Uterus (tissue), 4 donors: ENCODE data around the gene BCAS4. TPM values are rescaled to one million over a fixed set of nuclear protein-coding genes. Genes with fewer than 3 reads are reported as not detected.

Experiments used
- DNase-seq, 2 donors: peaks; one replicate each; pipeline ENCODE4 v3.0.0-alpha.2; 2019 to 2020
- H3K27ac ChIP-seq, 2 donors: fragments of 200-600 bp; sonication (generic); 1 replicate in 1 of 2; 2 replicates in 1 of 2; pipeline ENCODE4 v1.5.1; 2016 to 2018
- H3K27me3 ChIP-seq, 2 donors: fragments of 200-600 bp; sonication (generic); one replicate each; pipeline ENCODE4 v1.5.1; 2018 to 2019; ENCODE audit warnings: control low read depth in 1 of 2
- H3K36me3 ChIP-seq, 2 donors: fragments of 200-600 bp; sonication (generic); one replicate each; pipeline ENCODE4 v1.5.1; 2019; ENCODE audit warnings: control low read depth in 1 of 2
- H3K4me1 ChIP-seq, 2 donors: fragments of 200-600 bp; sonication (generic); one replicate each; pipeline ENCODE4 v1.5.1; 2018 to 2019; ENCODE audit warnings: control low read depth in 1 of 2
- H3K4me3 ChIP-seq, 2 donors: fragments of 200-600 bp; sonication (generic); 1 replicate in 1 of 2; 2 replicates in 1 of 2; pipeline ENCODE4 v1.5.1; 2018 to 2019; ENCODE audit warnings: mild to moderate bottlenecking in 1 of 2
- H3K9me3 ChIP-seq, 2 donors: fragments of 200-600 bp; sonication (generic); one replicate each; pipeline ENCODE4 v1.5.1; 2019; ENCODE audit warnings: control low read depth in 1 of 2
- CTCF ChIP-seq, 4 experiments: fragments of 200-600 bp in 2 of 4; fragments of 450-650 bp in 2 of 4; sonication (generic) in 2 of 4; IDR thresholded peaks; one replicate each; pipeline ENCODE4 v1.5.1; 2016 to 2019; ENCODE audit warnings: antibody characterized with exemption in 4 of 4, mild to moderate bottlenecking in 2 of 4, moderate library complexity in 1 of 4
- POLR2A ChIP-seq, 2 donors: fragments of 450-650 bp; IDR thresholded peaks; one replicate each; pipeline ENCODE4 v1.6.1; 2016; ENCODE audit warnings: antibody characterized with exemption in 2 of 2, mild to moderate bottlenecking in 1 of 2, moderate library complexity in 1 of 2
- intact Hi-C: fragments of 100-400 bp; cut with DNase I; formaldehyde crosslinking; loops from one replicate; pipeline ENCODE4 v1.15.1; 2023; ENCODE audit warnings: low total_unique reads
- total RNA-seq, 4 donors: library from RNA; depleted of rRNA in 3 of 4; stranded (reverse); fragments of >200 nt in 3 of 4; gene quantifications; one replicate each; pipeline versions ENCODE4 v1.1.0 to v1.2.4, GENCODE V29; 2014 to 2023
- donor health status: DM: yes; HTN: yes; CAD: no.

Gene BCAS4
- total RNA-seq, 4 donors from 2014 or later: under 0.01 to 9.1 (median 3.5) TPM; not detected in 1

DNA sequence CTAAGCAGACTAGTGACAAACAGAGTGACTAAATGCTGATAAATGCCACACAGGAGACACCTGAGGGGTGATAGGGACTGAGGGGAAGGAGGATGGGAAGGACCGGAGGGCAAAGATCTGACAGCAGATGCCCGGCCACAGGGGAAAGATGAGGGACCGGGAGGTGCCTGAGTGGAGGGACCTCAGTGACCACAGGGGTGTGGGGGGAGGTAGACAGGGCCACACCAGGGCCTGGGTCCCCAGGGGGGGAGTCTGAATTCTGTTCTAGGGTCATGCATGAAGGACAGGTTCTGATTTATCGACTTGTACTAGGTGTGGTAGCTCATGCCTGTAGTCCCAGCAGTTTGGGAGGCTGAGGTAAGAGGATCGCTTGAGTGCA lies 6.9 kb downstream of the BCAS4 start:
- TF ChIP-seq POLR2A (IDR thresholded peaks at IDR 0.05) (no peak), CTCF (IDR thresholded peaks at IDR 0.05) (no peak)
- intact Hi-C loops: no loop called here
- no peaks in the 10 kb centered on the region for H3K9me3 ChIP-seq
- H3K4me1 ChIP-seq: no peaks in the 10 kb centered on the region
- H3K27ac ChIP-seq: no peak overlapping the region
- H3K4me3 ChIP-seq: no peak overlapping the region
- H3K27me3 ChIP-seq: no peaks in the 10 kb centered on the region
- H3K36me3 ChIP-seq: no peaks in the 10 kb centered on the region
- DNase-seq: no peak

DNA sequence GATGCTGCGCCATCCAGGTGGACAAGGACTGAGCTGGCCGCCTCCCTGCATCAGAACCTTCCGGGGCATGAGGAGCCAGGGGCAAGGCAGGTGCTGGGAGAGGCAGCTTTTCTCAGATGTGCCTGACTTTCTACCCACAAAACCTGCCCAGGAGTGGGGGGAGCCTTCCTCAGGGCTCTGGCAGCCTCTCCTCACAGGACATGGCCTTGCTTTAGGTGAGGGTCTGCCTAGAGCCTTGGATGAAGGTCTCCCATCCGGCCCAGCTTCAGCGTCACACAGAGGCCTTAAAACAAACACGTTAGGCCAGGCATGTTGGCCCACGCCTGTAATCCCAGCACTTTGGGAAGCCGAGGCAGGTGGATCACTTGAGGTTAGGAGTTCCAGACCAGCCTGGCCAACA lies 7.4 kb downstream of the BCAS4 start:
- no peaks in the 10 kb centered on the region for H3K9me3 ChIP-seq
- no peak for DNase-seq
- intact Hi-C loops: no loop called here
- no peak overlapping the region for H3K4me3 ChIP-seq
- H3K27ac ChIP-seq: no peak overlapping the region
- H3K4me1 ChIP-seq: no peaks in the 10 kb centered on the region
- no peaks in the 10 kb centered on the region for H3K27me3 ChIP-seq
- TF ChIP-seq CTCF (IDR thresholded peaks at IDR 0.05): no peak
- TF ChIP-seq POLR2A (IDR thresholded peaks at IDR 0.05): no peak
- H3K36me3 ChIP-seq: no peaks in the 10 kb centered on the region

DNA sequence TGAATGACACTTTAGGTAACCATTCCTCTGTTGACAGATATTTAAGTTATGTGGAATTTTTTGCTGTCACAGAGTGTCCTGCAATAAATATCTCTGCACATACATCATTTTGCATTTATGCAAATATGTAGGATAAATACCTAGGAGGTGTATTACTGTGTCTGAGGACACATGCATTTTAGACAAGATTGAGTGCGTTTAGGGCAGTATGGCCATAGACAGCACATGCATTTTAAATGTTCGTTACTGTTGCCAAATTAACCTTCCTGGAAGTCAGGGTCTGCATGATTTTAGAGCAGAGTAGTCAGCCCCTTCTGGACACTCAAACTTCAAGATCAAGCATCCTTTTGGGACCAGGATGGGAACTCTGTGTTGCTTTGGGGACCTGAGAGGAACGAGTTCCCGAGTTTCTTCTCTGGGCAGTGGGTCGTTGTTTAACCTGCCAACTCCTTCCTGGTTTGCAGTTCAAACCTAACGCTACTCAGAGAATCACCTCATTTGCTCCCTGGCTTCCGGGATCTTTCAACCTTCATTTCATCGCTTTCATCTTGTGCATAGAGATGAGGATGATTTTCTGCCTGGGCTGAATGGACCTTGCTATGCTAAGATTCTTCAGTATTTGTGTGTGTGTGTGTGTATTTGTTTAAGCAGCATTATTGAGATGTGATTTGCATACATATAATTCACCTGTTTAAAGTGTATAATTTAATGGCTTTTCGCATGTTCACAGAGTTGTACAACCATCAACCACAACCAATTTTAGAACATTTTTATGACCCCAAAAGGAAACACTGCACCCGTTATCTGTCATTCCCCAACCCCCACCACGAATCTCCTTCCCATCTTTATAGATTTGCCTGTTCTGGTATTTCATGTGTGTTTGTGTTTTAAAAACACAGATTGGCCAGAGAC lies 9.8 kb downstream of the BCAS4 start:
- DNase-seq: no peak
- no peaks in the 10 kb centered on the region for H3K27me3 ChIP-seq
- H3K9me3 ChIP-seq: no peaks in the 10 kb centered on the region
- intact Hi-C loops: no loop called here
- H3K27ac ChIP-seq: no peak overlapping the region
- no peak overlapping the region for H3K4me3 ChIP-seq
- no peak for TF ChIP-seq POLR2A (IDR thresholded peaks at IDR 0.05)
- TF ChIP-seq CTCF (IDR thresholded peaks at IDR 0.05): no peak
- no peaks in the 10 kb centered on the region for H3K4me1 ChIP-seq
- H3K36me3 ChIP-seq: no peaks in the 10 kb centered on the region

GRCh38 chr20:50805349-50805684 lies 10.5 kb downstream of the BCAS4 start:
- no peaks in the 10 kb centered on the region for H3K36me3 ChIP-seq
- TF ChIP-seq CTCF (IDR thresholded peaks at IDR 0.05) (no peak), POLR2A (IDR thresholded peaks at IDR 0.05) (no peak)
- no peak for DNase-seq
- no peaks in the 10 kb centered on the region for H3K27me3 ChIP-seq
- no peaks in the 10 kb centered on the region for H3K4me1 ChIP-seq
- H3K27ac ChIP-seq: no peak overlapping the region
- intact Hi-C loops: no loop called here
- H3K4me3 ChIP-seq: no peak overlapping the region
- no peaks in the 10 kb centered on the region for H3K9me3 ChIP-seq

- Histone ChIP-seq H3K9me3 (no peaks in the 10 kb centered on the region), H3K27me3 (no peaks in the 10 kb centered on the region), H3K4me1 (no peaks in the 10 kb centered on the region), H3K36me3 (no peaks in the 10 kb centered on the region), H3K4me3 (no peak overlapping the region), H3K27ac (no peak overlapping the region)
- intact Hi-C loops: no loop called here
- TF ChIP-seq CTCF (IDR thresholded peaks at IDR 0.05) (no peak), POLR2A (IDR thresholded peaks at IDR 0.05) (no peak)
- DNase-seq: no peak
Observed at GRCh38 chr20:50806126-50806768, 11.4 kb downstream of the BCAS4 start.
